Hepatocyte (in vitro differentiated cells): Measurements from ENCODE around the gene RAI1.

ENCODE experiments used
- EZH2 ChIP-seq: fragments of 200-600 bp; sonication (generic); IDR thresholded peaks from 2 replicates; pipeline ENCODE4 v1.6.1; 2016; ENCODE audit warnings: antibody characterized with exemption, mild to moderate bottlenecking, borderline replicate concordance
- EZH2phosphoT487 ChIP-seq: fragments of 200-600 bp; sonication (generic); IDR thresholded peaks from one replicate; pipeline ENCODE4 v1.6.1; 2018; ENCODE audit warnings: antibody characterized with exemption, mild to moderate bottlenecking, low read depth, moderate library complexity; ENCODE audit not compliant: unreplicated experiment, severe bottlenecking
- TF ChIP-seq, protein P1 (sequence below): fragments of 200-600 bp; sonication (generic); IDR thresholded peaks from 2 replicates; pipeline ENCODE4 v1.5.1; 2016; ENCODE audit warnings: antibody characterized with exemption, mild to moderate bottlenecking; ENCODE audit not compliant: poor library complexity

- TF ChIP-seq, protein P1, sequence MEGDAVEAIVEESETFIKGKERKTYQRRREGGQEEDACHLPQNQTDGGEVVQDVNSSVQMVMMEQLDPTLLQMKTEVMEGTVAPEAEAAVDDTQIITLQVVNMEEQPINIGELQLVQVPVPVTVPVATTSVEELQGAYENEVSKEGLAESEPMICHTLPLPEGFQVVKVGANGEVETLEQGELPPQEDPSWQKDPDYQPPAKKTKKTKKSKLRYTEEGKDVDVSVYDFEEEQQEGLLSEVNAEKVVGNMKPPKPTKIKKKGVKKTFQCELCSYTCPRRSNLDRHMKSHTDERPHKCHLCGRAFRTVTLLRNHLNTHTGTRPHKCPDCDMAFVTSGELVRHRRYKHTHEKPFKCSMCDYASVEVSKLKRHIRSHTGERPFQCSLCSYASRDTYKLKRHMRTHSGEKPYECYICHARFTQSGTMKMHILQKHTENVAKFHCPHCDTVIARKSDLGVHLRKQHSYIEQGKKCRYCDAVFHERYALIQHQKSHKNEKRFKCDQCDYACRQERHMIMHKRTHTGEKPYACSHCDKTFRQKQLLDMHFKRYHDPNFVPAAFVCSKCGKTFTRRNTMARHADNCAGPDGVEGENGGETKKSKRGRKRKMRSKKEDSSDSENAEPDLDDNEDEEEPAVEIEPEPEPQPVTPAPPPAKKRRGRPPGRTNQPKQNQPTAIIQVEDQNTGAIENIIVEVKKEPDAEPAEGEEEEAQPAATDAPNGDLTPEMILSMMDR: no peak
- TF ChIP-seq EZH2phosphoT487 (no peak), EZH2 (no peak)
These were observed 55.2 kb downstream of the RAI1 start for GRCh38 chr17:17736205-17737183.
